ENCODE data around the gene INO80E.

INO80E gene

GRCh38 chr16:29977063-29977825, 18.8 kb upstream of the INO80E start:
- TF ChIP-seq, protein P1, sequence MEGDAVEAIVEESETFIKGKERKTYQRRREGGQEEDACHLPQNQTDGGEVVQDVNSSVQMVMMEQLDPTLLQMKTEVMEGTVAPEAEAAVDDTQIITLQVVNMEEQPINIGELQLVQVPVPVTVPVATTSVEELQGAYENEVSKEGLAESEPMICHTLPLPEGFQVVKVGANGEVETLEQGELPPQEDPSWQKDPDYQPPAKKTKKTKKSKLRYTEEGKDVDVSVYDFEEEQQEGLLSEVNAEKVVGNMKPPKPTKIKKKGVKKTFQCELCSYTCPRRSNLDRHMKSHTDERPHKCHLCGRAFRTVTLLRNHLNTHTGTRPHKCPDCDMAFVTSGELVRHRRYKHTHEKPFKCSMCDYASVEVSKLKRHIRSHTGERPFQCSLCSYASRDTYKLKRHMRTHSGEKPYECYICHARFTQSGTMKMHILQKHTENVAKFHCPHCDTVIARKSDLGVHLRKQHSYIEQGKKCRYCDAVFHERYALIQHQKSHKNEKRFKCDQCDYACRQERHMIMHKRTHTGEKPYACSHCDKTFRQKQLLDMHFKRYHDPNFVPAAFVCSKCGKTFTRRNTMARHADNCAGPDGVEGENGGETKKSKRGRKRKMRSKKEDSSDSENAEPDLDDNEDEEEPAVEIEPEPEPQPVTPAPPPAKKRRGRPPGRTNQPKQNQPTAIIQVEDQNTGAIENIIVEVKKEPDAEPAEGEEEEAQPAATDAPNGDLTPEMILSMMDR (IDR thresholded peaks at IDR 0.05): no peak
- no peak for DNase-seq (ENCODE audit: low spot score)
- Histone ChIP-seq H3K27ac (peak overlapping the region; percentile 0 to 94), H3K4me3 (peak overlapping the region; percentile 89)

DNA sequence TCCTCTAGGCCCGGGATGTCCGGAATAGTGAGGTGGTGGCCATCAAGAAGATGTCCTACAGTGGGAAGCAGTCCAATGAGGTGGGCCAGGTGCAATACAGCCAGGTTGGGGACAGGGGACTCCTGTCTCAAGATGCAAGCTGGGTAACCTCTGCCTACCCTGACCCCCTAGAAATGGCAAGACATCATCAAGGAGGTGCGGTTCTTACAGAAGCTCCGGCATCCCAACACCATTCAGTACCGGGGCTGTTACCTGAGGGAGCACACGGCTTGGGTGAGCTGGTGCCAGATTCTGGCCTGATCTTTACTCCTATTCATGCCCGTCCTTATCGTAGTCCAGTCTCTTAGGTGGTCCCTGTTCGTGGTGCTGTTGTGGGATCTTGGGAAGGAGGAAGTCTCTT, 18.0 kb upstream of the INO80E start:
- TF ChIP-seq, protein P1 (IDR thresholded peaks at IDR 0.05): no peak
- Histone ChIP-seq H3K27ac (peak overlapping the region in 1 of 2 donors; percentile 94), H3K4me3 (no peak overlapping the region)
- DNase-seq (ENCODE audit: low spot score): no peak

GRCh38 chr16:29978564-29979270, 17.3 kb upstream of the INO80E start:
- H3K4me3 ChIP-seq: no peak overlapping the region
- TF ChIP-seq, protein P1 (IDR thresholded peaks at IDR 0.05): no peak
- peak overlapping the region in 1 of 2 donors; percentile 94 for H3K27ac ChIP-seq
- DNase-seq (ENCODE audit: low spot score): peak; percentile 68

- DNase-seq (ENCODE audit: low spot score): no peak
- Histone ChIP-seq H3K27ac (no peak overlapping the region), H3K4me3 (no peak overlapping the region)
- TF ChIP-seq, protein P1 (IDR thresholded peaks at IDR 0.05): no peak
Measured at GRCh38 chr16:29982560-29983419, 13.3 kb upstream of the INO80E start.

DNA sequence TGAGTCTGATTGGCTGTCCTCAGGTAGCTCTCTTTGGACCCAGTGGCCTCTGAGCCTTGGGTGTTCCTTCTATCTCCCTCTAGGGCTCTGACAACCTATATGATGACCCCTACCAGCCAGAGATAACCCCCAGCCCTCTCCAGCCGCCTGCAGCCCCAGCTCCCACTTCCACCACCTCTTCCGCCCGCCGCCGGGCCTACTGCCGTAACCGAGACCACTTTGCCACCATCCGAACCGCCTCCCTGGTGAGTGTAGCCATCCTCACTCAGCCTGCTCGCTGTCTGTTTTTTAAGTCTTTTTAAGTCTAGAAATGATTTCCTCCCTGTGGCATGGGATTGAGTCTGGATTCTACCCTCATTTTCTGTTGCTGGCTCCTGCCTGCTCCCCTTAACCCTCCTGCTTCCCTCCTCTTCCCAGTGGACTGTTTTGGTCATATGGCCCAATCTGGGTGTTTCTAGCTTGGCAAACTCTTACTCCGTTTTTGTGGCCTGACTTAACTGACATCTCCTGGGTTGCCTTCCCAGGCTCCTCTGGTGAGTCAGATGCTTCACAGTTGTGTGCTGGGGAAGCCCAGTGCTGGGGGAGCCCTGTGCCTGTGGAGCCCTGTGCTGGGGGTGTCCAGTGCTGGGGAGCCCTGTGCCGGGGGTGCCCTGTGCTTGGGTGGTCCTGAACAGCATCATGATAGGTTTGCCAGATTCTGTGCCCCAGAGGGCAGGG, 12.5 kb upstream of the INO80E start:
- H3K4me3 ChIP-seq: no peak overlapping the region
- no peak for DNase-seq (ENCODE audit: low spot score)
- TF ChIP-seq, protein P1 (IDR thresholded peaks at IDR 0.05): no peak
- no peak overlapping the region for H3K27ac ChIP-seq

DNA sequence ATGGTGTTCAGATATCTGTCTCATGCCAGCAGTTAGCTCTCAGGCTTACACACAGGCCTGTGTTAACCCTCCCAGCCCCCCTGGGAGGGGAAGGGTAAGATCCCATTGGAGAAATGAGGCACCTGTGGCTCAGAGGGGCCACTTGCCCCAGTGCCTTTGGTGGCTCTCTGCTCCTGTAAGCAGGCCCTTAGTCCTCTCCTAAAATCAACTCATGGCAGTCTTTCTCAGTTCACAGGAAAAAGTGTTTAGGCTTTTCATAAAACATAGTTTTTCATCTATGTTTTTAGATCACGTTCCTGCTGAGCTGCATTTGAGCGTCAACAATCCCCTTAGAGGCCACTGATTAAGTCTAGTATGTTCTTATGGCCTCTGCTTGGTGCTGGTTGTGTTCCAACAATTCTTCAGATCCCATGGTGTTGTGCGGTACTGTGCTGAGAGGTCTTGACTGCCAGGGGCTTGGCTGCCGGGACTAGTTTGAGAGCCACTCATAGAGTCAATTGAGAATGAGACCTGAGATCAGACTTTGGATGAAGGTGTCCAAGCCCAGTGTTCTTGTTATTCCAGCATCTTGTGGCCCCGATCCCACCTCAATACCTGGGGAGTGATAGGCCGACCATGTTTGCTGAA, 11.8 kb upstream of the INO80E start:
- no peak for DNase-seq (ENCODE audit: low spot score)
- Histone ChIP-seq H3K4me3 (no peak overlapping the region), H3K27ac (no peak overlapping the region)
- TF ChIP-seq, protein P1 (IDR thresholded peaks at IDR 0.05): no peak
